Colon (tissue), 2 donors: ENCODE data around the gene ENTPD2.
"Not testable (repeated sequence)": the region's sequence is repeated elsewhere in the genome, so short reads cannot be mapped to it uniquely, and the experiment has no call there.

Source experiments
- FAIRE-seq: peaks from 2 replicates; lab custom pipeline; 2012; peaks lifted over from hg19 to GRCh38; lab: Jason Lieb, UNC
- donor health status: control.
- donor health status: control.

ENTPD2 gene

DNA sequence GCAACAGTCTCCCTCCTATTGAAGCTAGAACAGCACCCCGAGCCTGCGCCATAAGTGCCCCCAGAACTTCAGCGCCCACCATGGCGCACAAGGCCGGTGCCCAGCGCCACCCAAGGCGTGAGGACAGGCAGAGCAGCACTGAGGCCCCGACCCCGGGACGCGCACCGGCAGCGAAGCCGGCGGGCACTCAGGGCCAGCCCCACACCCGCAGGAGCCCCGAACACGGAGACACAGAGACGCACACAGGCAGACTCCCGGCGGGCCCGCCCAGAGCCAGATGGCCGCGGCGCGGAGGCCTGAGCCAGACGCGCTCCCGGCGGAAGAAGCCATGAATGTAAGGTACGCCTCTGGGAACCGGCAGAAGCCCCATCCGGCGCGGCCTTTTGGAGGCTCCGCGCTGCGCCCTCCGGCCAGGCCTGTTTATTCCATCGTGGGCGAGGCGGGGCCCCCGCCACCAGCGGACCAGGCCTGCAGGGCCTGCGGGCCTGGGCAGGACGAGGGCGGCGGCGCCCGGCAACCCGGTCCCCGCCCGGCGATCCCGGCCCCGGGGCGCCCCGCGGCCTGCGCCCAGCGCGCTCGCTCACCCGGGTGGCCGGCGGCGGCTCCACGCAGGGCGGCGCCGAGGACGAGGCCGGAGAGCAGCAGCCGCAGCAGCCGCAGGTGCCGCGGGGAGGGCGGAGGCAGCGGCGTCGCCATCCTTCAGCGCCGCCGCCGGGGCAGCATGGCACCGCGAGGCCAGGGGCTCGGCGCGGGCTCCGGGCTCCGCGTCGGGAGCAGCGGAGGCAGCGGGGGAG lies 8.4 kb downstream of the ENTPD2 start:
- FAIRE-seq = no peak

DNA sequence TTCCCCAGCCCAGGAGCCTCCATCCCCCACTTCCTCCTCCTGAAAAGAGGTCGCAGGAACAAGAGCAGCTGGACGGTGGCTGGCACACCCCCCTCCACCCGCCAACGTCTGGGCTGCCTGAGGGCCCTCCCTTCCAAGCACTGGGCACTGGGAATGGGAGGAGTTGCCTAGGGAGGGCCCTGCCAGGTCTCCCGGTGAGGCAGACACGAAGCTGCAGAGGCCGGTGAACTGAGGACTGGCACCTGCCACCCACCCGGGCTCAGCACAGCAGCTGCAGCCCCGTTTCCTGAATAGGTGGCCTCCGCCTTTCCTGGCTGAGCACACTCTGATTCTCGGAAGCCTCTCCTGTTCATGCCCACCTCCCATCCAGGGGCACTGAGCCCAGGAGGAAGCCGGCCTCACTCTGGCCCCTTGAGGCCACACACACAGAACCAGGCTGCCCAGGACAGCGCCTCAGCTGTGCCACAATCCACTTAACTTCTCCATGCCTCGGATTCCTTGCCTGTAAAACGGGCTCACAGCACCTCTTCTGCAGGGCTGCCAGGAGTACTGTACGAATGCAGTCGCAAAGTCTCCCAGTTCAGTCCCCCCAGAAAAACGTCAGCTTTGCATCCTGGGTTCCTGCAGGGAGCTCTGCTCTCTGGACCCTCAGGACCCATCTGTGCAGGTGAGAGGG lies 9.2 kb downstream of the ENTPD2 start:
- FAIRE-seq = no peak

DNA sequence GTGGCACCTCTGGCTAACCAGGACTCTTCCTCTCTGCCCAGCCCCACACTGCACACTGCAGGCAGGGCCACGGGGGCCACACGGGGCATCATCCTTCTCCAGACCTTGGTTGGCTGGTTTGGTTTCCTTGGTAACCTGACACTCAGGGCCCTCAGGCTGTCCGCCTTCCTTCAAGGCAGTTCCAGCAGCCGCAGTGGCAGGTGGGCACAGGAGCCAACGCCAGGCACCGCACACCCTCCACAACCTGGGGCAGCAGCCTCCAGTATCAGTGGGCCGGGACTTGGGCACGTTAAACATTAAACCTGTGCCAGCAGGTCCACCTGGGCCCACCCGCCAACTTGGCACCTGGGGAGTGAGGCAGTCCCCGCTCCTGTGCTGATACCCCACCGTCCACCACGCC lies 9.8 kb downstream of the ENTPD2 start:
- FAIRE-seq = no peak

DNA sequence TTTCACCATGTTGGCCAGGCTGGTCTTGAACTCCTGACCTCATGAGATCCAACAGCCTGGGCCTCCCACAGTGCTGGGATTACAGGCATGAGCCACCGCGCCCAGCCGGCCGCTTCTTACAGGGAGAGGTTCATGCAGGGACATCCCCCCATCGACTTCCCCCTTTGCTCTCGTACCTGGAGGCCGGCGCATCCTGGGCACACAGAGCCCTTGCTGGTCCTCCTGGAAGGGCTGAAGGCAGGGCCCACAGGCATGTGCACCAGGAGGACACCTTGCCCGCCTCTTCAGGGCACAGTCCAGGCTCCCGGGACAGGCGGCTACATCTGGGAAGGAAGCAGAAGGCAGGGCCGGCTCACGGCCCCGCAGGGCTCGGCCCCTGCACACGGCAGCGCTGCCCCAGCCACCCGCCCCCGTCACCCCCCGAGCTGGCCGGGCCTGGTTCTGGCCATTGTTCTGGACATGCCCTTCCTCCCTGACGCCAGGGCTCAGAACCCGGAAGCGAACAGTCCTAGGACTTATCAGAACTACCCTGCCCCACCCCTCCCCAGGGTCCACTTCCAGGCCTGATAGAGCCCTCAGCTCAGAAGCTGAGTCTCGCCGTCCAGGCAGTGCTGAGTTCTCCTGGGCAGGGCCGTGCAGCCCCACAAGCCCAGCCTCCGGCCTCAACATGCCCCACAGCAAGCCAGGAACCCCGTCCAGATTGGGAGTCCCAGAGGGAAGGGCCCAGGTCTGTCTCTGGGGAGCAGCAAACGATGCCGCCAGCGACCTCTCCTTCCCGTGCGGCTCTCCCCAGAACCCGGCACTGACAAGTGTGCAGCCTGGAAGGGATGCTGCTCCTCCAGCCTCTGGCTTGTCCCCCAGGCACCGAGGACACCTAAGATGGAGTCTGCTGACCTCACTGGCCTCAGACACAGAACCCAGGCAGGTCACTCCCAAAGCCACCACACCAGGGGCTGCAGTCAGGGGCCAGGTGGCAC lies 10.8 kb downstream of the ENTPD2 start:
- no peak for FAIRE-seq

- FAIRE-seq = no peak
Observed at GRCh38 chr9:137041124-137041523, 12.7 kb downstream of the ENTPD2 start.

DNA sequence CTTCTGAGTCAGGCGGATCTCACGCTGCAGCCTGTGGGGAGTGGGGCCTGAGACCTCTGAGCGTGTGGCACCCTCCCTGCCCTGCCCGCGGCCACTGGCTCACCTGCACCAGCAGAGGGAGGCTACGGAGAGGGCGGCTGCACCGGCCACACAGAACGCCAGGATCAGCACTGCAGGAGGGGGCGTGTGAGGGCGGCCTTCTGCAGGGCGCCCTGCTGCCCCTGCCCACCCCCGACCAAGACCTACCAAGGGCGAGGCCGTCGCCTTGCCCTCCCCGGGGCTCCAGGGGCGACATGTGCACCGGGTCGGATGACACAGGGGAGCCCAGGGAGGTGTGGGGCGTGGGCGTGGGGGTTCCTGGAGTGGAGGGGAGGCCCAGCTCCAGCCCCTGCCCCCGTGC lies 13.3 kb downstream of the ENTPD2 start:
- FAIRE-seq = no peak

DNA sequence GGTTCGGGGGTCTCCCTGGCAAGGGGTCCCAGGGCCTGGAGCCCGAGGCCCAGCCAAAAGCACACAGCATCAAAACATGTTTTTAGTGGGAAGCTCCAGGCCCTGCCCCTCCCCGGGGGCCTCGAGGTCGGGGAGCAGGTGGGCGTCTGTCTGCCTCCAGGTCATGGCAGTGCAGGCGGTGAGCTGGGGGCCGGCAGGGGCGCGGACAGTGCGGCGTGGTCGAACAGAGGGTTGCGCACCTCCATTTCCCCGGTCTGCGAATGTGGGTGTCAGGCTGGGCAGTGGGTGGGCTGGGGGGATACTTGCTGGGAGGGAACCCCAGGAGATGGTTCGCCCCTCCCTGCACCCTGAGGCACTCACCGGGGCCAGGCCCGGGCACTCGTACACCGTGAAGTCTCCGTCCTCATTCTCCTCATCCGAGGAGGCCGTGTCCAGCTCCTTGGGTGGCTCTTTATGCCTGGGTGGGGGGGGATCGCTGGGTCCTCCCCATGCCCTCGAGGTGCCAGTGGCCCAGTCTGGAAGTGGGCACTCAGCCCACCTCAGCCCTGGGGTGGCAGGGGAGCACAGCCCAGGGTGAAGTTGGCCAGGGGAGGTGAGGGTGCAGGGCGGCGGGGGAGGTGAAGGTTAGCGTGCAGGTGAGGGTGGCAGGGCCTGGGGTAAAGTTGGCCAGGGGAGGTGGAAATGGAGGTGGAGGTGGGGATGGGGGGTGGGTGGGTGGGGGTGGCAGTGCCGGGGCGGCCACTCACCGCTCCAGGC lies 14.1 kb downstream of the ENTPD2 start:
- no peak for FAIRE-seq

GRCh38 chr9:137038916-137039315 lies 14.9 kb downstream of the ENTPD2 start:
- no peak for FAIRE-seq

- no peak for FAIRE-seq
Observed at GRCh38 chr9:137037483-137037882, 16.4 kb downstream of the ENTPD2 start.

GRCh38 chr9:137037035-137037434 lies 16.8 kb downstream of the ENTPD2 start:
- no peak for FAIRE-seq

DNA sequence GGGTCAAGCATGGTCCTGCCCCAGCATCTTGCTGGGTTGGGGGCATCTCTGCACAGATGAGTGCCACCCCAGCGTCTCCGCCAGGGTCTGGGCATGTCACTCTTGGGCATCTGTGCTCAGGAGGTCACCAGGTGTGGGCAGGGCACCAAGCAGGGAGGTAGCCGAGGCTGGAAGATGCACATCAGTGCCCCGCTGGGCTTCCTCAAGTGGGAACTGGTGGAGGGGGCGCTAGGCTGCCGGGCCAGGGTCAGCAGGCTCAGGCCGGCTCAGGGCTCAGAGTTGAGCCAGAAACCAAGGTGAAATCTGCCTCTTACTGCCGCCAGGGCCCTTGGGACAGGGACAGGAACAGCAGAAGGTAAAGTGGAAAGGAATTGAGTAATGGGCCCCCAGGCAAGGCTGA lies 17.9 kb downstream of the ENTPD2 start:
- no peak for FAIRE-seq

- FAIRE-seq = no peak
Observed at GRCh38 chr9:137035507-137035834, 18.4 kb downstream of the ENTPD2 start.

DNA sequence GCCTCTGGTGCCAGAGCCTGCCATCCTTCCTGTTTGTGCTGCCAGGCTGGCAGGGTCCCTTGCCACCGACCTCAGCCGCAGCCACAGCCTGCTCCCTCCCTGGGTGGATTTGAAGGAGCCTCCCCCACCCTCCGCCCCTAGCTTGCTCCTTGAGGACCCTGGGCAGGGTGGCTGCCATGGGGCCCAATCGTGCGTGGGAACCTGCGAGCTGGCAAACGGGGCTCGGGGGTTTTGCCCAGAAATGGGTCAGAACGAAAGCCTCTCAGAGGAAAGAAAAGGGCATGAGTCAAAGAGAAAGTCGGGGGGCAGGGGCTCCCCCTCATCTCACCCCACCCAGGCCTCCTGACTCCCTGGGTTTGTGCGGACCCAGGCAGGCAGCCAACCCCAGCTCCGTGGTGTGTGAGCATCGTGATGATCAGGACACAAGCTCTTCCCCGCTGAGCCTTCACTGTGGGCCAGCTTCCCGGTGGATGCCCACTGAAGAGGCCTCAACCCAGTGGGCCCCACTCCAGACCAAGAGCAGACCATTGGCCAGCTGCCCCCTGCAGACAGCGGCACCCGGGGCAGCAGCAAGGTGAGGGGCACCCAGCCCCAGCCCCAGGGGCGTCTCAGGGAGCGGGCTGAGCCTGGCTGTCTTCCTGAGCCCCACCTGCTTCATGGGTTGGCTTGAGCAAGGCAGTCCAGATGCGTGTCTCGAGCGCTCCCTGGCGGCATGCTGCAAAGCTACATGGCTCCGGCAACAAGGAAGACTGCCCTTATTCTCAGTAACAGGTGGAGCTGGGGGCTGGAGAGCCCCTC lies 19.0 kb downstream of the ENTPD2 start:
- FAIRE-seq = no peak

DNA sequence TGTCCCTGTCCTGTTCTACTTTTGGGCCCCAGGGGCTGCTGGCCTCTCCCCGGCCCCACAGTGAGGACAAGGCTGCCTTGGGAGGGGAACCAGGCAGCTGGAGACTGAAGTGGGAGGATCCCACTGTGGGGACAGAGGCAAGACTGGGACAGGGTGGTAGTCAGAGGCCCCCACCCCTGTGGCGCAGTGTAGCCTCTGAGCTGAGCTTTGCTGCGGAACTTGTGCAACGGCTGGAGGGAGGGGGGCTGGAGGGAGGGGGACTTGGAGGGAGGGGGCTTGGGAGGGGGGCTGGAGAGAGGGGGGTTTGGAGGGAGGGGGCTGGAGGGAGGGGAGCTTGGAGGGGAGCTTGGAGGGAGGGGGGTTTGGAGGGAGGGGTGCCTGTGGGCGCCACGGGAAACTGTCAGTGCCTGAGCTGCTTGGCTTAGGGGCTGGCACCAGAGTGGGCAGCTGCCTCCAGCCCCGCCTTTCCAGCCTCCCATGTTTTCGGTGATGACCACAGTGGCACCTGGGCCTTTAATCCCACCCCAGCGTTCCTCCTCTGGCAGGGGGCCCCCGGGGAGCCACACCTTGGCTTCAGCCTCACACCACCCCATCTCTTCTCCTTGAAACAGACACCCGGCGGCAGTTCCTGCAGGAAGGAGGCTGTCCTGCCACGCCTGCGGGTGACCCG lies 19.7 kb downstream of the ENTPD2 start:
- no peak for FAIRE-seq

DNA sequence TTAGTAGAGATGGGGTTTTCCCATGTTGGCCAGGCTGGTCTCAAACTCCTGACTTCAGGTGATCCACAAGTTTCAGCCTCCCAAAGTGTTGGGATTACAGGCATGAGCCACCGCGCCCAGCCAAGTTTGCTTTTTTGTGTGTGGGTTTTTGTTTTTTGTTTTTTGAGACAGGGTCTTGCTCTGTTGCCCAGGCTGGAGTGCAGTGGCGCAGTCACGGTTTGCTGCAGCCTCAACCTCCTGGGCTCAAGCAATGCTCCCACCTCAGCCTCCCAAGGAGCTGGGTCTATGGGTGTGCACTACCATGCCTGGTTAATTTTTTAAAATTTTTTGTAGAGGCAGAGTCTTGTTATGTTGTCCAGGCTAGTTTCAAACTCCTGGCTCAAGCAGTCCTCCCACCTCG lies 20.4 kb downstream of the ENTPD2 start:
- FAIRE-seq = not testable (repeated sequence)

DNA sequence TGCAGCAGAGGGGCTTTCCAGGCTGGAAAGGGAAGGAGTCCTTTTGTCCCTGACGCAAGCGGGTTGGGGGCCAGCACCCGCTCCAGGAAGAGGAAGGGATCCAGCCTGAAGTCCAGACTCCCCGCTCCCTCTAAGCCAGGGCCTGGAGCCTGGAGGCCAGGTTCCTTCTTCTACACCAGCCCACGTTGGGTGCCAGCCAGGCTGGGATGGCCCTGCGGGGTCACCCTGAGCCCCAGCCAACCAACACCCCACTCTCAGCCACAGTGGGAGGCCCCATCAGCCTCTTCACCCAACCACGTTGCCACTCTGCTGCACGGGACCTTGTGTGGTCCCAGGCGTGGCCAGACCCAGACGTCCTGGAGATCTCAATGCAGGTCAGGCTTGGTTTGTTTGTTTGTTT lies 21.0 kb downstream of the ENTPD2 start:
- FAIRE-seq = no peak

DNA sequence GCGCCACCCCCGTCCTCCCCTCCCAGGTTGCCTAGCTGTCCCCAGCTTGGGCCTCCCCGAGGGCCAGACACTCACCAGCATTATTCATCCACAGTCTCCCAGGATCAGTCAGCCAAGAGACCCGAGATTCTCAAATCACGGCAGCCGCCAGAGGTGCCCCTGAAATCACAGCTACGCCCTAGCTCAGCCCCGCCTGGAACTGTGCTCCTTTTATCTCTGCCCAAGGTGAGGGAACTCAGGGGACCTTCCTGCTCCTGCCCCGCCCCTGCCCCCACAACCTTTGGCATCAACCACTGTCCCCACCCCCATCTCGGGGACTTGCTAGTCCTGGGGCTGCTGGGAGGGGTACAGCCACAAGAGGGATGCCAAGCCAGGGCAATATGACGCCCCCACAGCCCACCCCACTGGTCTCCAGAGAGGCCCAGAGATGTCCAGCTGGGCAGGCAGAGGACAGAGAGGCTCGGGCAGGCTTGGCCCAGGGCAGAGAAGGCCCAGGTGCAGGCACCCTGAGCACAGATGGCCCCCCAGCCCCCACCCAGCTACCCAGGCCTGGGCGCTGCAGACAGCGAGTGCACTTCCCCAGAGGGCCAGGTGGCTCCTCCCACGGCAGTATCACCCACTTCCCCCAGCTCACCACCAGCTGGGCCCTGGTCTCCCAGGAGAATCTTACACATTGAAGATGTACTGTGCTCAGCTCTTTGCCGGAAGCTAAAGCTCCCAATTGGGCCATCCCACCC lies 21.8 kb downstream of the ENTPD2 start, which contains the start of gene FUT7:
Gene FUT7 (minus strand): TSS at position 185 of the 737 bp plus-strand sequence. CDS start 97 bp downstream, at position 88.
- no peak for FAIRE-seq

- no peak for FAIRE-seq
Observed at GRCh38 chr9:137030538-137031527, 23.0 kb downstream of the ENTPD2 start.
